H7 (cell line): Measurements from ENCODE around the gene WIPF3. TPM values are rescaled to one million over a fixed set of nuclear protein-coding genes. Genes with fewer than 3 reads are reported as not detected.

Experiments used
- DNase-seq: peaks from one replicate; pipeline ENCODE4 v3.0.0; 2012
- H3K27me3 ChIP-seq: 2 replicates; pipeline ENCODE4 v1.6.0; 2011; ENCODE audit warnings: mild to moderate bottlenecking, low read length; ENCODE audit not compliant: control insufficient read depth, insufficient read depth
- H3K36me3 ChIP-seq: replicated peaks from 2 replicates; pipeline ENCODE4 v1.5.1; 2011; ENCODE audit warnings: low read length; ENCODE audit not compliant: control insufficient read depth, insufficient read depth
- H3K4me3 ChIP-seq: 2 replicates; pipeline ENCODE4 v1.5.1; 2011; ENCODE audit warnings: low read depth, mild to moderate bottlenecking, control low read depth, low read length, moderate library complexity; ENCODE audit not compliant: insufficient read depth
- total RNA-seq: library from RNA; depleted of rRNA; stranded (reverse); fragments of >200 nt; shearing (Covaris generic); gene quantifications from 2 replicates; pipeline ENCODE4 v1.2.3, GENCODE V29; 2014

Gene WIPF3
- total RNA-seq, 1 experiment from 2014 or later = 1.4 TPM

- Histone ChIP-seq H3K36me3 (no peaks in the 10 kb centered on the region), H3K4me3 (no peak overlapping the region), H3K27me3 (no peaks in the 10 kb centered on the region)
- no peak for DNase-seq
Measured at GRCh38 chr7:29848941-29849340, 42.6 kb downstream of the WIPF3 start.

- no peaks in the 10 kb centered on the region for H3K27me3 ChIP-seq
- H3K4me3 ChIP-seq = no peak overlapping the region
- DNase-seq = no peak
- H3K36me3 ChIP-seq = no peaks in the 10 kb centered on the region
Measured at GRCh38 chr7:29851487-29851886, 45.2 kb downstream of the WIPF3 start.

GRCh38 chr7:29852457-29852856, 46.1 kb downstream of the WIPF3 start:
- Histone ChIP-seq H3K36me3 (no peaks in the 10 kb centered on the region), H3K4me3 (no peak overlapping the region), H3K27me3 (no peaks in the 10 kb centered on the region)
- no peak for DNase-seq

GRCh38 chr7:29853072-29853471, 46.8 kb downstream of the WIPF3 start:
- H3K27me3 ChIP-seq = no peaks in the 10 kb centered on the region
- H3K4me3 ChIP-seq = no peak overlapping the region
- H3K36me3 ChIP-seq = no peaks in the 10 kb centered on the region
- DNase-seq = no peak

- no peaks in the 10 kb centered on the region for H3K36me3 ChIP-seq
- DNase-seq = no peak
- H3K27me3 ChIP-seq = no peaks in the 10 kb centered on the region
- no peak overlapping the region for H3K4me3 ChIP-seq
Measured at GRCh38 chr7:29853789-29854188, 47.5 kb downstream of the WIPF3 start.

- no peak overlapping the region for H3K4me3 ChIP-seq
- H3K27me3 ChIP-seq = no peaks in the 10 kb centered on the region
- DNase-seq = no peak
- no peaks in the 10 kb centered on the region for H3K36me3 ChIP-seq
Measured at GRCh38 chr7:29854257-29854938, 48.1 kb downstream of the WIPF3 start.

GRCh38 chr7:29857654-29858053, 51.3 kb downstream of the WIPF3 start:
- no peaks in the 10 kb centered on the region for H3K27me3 ChIP-seq
- H3K36me3 ChIP-seq = no peaks in the 10 kb centered on the region
- no peak for DNase-seq
- no peak overlapping the region for H3K4me3 ChIP-seq

- H3K4me3 ChIP-seq = no peak overlapping the region
- H3K27me3 ChIP-seq = no peaks in the 10 kb centered on the region
- no peak for DNase-seq
Measured at GRCh38 chr7:29858191-29858951, 52.1 kb downstream of the WIPF3 start.

GRCh38 chr7:29859104-29859503, 52.8 kb downstream of the WIPF3 start:
- Histone ChIP-seq H3K36me3 (no peaks in the 10 kb centered on the region), H3K27me3 (no peaks in the 10 kb centered on the region), H3K4me3 (no peak overlapping the region)
- DNase-seq = no peak

More at GRCh38 chr7:29858191-29858951, 52.1 kb downstream of the WIPF3 start:
- no peaks in the 10 kb centered on the region for H3K36me3 ChIP-seq

- DNase-seq = no peak
- H3K27me3 ChIP-seq = no peaks in the 10 kb centered on the region
- no peaks in the 10 kb centered on the region for H3K36me3 ChIP-seq
- H3K4me3 ChIP-seq = no peak overlapping the region
Measured at GRCh38 chr7:29859524-29860185, 53.3 kb downstream of the WIPF3 start.

GRCh38 chr7:29860186-29860585, 53.9 kb downstream of the WIPF3 start:
- Histone ChIP-seq H3K4me3 (no peak overlapping the region), H3K36me3 (no peaks in the 10 kb centered on the region), H3K27me3 (no peaks in the 10 kb centered on the region)
- DNase-seq = no peak

GRCh38 chr7:29861884-29862283, 55.6 kb downstream of the WIPF3 start:
- Histone ChIP-seq H3K36me3 (no peaks in the 10 kb centered on the region), H3K27me3 (no peaks in the 10 kb centered on the region), H3K4me3 (no peak overlapping the region)
- DNase-seq = no peak

- Histone ChIP-seq H3K36me3 (no peaks in the 10 kb centered on the region), H3K27me3 (no peaks in the 10 kb centered on the region), H3K4me3 (no peak overlapping the region)
- no peak for DNase-seq
Measured at GRCh38 chr7:29864656-29865055, 58.3 kb downstream of the WIPF3 start.

- no peaks in the 10 kb centered on the region for H3K27me3 ChIP-seq
- H3K36me3 ChIP-seq = no peaks in the 10 kb centered on the region
- H3K4me3 ChIP-seq = no peak overlapping the region
- DNase-seq = no peak
Measured at GRCh38 chr7:29865526-29865925, 59.2 kb downstream of the WIPF3 start.

- H3K36me3 ChIP-seq = no peaks in the 10 kb centered on the region
- DNase-seq = no peak
- H3K4me3 ChIP-seq = no peak overlapping the region
- no peaks in the 10 kb centered on the region for H3K27me3 ChIP-seq
Measured at GRCh38 chr7:29866490-29866930, 60.2 kb downstream of the WIPF3 start.
